Epidermal melanocyte (primary cell): ENCODE data around the gene MED26.

Experiments
- DNase-seq: peaks from one replicate; pipeline ENCODE4 v3.0.0; 2011; ENCODE audit warnings: low spot score; ENCODE audit not compliant: insufficient read length

The MED26 gene

DNA sequence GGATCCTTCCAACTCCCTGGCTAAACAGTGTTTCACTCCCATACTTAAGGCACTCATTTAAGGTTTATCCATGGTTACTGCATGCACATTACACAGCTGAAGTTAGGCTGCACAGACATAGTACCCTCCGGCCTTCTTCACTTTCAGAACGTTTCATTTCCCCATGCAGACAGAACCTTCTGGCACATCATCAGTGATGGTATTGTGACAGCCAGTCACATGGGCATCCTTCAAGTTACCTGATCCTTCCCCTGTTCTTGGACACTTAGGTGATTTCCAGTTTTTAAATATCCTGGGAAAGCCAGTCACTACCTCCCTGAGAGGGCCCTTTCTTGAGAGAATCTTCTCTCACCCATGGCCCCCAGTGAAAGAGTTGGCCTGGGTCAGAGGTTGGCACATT is 22.8 kb upstream of the MED26 start:
- no peak for DNase-seq

DNA sequence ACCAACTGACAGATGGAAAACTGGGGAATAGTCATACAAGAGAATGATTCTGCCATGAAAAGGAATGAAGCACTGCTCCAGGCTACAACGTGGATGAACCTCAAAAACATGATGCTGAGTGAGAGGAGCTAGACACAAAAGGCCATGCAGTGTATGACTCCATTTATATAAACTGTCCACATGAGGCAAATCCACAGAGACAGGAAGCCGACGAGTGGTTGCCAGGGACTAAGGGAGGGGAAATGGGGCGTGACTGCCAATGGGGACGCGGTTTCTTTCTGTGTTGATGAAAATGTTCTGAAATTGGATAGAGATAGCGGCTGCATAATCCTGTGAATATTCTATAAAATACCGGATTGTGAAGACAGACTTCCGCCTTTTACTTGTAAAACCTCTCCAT is 21.7 kb upstream of the MED26 start:
- peak; percentile 62 for DNase-seq

DNA sequence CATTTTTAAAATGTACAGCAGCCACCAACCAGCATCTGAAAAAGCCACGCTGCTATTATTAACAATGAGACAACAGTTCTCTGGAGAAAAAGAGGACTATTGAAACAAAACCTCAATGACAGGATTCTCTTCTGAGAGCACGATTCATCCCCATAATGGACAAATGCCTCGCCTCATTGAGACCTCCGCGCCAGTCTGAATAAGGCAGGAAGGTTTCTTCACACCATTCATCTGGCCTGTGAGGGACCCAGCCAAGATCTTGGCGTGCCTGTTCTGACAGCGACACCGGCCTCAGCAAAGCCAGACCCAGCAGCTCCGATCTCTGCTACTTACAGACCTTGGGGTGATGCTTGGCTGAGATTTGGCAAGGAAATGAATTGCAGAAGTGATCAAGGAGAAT is 17.1 kb upstream of the MED26 start:
- peak; percentile 29 for DNase-seq

DNA sequence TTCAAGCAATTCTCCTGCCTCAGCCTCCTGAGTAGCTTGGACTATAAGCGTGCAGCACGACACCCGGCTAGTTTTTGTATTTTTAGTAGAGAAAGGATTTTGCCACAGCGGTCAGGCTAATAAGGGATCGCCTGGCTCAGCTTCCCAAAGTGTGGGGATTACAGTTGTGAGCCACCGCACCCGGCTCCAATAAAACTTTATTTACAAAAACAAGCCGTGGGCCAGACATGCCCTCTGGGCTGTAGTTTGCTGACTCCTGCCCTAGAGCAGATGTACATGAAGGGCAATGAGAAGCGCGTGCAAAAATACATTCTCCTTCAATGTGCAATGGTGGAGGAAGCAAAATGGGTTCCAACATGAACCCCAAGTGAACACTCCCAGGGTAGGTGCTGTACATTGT is 13.7 kb upstream of the MED26 start:
- no peak for DNase-seq

DNA sequence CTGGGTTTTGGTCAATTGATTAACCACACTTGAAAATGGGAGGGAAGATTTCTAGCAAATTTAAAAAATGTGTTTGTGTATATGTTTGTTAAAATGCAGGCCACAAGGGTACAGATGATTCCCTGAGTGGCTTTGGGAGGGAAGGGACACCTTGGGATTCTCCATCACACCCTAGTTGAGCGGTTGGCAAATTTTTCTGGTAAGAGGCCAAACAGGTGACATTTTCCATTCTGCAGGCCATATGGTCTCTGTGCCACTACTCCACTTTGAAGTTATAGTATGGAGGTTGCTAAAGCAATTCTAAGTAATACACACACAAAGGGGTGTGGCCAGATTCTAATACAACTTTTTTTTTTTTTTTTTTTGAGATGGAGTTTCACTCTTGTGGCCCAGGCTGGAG is 12.9 kb upstream of the MED26 start:
- DNase-seq = no peak

DNA sequence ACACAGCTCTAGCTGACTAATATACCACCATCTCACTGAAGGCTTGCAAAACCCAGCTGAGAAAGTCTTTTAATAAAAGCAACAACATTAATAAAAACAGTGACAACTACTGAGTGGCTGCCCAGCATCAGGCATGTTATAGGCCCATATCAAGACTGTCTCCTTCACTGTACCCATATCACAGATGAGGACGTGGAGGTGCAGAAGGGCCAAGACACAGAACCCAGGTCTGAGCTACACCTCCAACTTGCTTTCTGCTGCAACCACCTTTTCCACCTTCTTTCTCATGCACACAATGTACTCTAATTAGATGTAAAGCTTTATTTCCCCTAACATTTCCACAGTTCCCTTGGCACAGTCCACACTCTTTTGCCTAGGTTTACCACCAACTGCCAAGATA is 10.7 kb upstream of the MED26 start:
- DNase-seq = peak; percentile 5

DNA sequence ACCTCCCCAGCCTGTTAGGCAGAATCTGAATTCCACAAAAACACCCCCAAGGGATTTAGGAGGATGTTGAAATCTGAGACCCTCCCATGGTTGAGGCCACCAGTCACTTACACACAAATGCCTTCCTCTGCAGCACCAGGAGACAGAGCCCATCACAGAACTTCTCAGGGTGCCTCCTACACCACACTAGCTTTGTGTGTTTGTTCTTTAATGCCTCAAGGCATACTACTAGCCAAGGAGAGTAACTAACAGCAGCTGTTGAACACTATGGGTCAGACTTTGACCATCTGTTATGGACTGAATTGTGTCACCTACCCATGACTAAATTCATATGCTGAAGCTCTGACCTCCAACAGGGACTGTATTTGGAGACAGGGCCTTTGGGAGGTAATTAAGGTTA is 9.5 kb upstream of the MED26 start:
- peak; percentile 12 for DNase-seq

DNA sequence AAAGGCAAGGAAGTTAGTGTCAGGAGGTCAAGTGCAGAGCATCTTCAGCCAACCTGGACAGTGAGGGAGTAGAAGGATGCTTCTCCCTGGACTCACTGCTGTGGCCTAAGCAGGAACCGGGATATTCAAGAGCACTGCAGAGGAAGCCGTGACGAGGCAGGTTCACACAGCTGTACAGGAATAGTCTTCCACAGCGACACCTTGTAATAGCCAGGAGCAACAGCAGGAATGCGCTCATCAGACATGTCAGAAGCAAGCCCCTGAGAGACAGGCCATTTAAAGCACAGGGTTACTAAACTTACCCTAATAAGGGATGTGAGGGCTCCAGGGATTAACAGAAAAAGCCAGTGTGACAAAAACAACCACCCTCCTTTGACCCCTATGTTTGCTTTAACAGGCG is 3.5 kb upstream of the MED26 start:
- no peak for DNase-seq

DNA sequence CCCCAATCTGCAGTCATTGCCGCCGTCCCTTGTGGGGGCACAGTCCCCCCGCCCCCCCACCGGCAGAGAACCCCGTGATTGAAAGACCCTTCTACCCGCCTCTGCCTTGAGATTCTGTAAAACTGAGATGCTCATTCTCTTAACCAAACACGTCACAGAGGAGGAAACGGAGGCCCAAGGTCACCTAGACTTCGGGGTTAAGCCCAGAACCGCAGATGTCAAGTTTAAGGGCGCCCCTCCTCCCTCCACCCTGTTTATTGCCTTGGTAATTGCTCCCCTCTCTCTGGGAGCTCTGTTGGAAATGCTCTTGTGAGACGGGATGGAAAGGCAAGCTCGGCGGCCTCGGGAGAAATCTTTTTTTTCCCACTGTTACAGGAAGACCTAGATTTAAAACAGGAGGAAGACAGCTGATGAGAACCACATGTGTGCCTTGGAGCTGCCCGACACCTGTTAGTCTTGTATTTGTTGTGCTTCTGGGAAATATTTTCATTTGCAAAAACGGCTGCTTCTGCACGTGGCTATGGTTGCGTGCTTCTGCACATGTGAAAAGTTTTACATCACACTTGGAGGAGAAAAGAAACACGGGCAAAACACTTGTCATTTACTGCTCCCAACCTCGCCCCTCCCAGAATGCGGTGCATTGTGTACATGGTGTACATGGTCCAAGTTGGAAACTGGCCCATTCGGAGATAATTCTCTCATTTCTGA is 1.1 kb upstream of the MED26 start:
- no peak for DNase-seq

DNA sequence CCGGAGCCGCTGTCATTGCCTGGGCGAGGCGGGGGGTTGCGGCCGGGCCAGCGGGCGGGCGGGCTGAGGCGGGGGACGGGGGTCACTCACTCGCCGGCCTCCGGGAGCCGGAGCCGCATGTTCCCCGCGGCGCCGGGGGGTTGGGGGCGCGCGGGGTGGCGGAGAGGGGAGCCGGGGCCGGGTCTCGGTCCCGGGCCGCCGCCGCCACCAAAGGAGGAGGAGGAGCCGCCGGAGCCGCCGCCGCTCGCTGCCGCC is 149 bp downstream of the MED26 start:
- no peak for DNase-seq

DNA sequence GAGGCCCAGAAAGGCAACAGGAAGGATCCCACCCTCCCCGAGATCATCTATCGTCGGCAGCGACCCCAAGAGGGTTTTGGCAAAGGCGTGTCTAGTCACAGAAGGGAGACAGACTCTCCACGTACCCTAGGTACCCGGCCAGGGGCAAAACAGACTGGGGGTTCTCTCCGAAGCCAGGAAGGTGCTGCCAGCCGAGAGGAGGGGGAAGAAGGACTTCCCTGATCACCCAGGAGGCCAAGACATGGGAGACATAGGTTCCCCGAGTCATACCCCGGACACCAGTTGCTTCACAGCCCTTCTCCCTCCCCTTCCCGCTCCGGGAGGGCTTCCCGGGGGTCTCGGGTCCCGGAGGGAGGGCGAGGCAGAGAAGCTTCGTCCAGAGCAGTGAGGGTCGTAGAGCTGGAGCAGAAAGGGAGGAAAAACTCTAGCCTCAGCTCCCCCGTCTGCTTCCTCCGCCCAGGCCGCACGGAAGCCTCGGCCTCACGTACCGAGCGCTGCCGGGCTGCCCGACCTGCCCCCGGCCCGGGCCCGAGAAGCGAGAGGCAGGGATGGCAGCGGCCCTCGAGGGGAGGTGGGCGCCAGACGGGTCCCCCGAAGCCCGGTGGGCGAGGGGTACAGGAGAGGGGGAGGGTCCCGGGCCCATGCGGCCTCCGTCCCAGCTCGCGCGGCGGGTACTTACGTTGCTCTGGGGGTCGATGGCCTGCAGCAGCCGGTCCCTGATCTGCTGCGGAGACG is 644 bp downstream of the MED26 start:
- peak; percentile 1 for DNase-seq

DNA sequence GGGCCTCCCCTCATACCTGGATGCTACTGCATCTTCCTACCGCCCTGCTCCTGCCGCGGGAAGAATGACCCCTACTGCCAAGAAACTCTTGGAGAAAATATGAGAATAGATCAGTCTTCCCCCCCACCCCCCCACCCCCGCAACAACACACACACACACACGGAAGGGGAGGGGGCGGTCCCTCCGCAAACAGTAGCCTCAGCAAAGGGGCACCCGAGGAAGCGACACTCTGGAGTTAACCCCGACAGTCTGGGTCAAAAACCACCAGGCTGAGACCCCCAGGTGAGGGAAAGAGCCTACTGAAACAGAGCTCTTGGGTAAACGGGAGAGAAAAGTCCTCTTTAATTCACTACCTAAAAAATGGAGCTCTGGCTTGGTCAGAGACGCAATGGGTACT is 1.2 kb downstream of the MED26 start:
- no peak for DNase-seq

DNA sequence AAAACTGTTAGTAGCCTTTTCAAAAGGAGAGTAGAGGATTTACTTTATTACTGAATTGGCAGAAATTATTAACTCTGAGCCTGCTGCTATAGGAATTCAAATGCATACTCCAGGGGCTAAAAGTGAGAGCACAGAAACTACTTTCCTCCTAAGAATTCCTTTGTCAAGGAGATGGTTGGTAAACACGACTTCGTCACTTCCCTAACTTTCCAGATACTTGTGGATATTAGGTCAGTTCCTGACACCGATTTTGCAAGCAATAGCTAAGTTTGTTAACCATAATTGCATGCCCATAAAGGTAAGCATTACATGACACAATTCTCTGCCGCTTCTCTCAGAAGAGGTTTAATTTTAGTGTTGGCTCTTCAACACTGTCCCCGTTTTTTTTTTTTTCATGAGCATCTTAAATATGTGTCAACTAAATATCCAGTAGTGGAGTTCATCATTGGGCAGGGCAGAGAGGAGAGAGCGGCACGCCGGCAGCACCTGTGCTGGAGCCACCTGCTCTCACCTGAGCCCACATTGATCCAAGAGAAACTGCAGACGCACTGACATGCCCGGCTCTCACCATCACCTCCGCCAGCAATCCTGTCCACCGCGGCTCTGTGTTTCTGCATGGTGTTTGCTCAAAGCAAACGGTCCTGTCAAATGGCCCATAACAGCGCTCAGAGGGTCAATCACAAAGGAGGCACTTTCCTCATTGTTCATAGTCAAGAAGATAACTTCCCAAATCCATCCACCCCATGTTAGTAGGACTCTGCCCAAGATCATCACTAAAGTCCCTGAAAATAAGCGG is 2.6 kb downstream of the MED26 start:
- no peak for DNase-seq

DNA sequence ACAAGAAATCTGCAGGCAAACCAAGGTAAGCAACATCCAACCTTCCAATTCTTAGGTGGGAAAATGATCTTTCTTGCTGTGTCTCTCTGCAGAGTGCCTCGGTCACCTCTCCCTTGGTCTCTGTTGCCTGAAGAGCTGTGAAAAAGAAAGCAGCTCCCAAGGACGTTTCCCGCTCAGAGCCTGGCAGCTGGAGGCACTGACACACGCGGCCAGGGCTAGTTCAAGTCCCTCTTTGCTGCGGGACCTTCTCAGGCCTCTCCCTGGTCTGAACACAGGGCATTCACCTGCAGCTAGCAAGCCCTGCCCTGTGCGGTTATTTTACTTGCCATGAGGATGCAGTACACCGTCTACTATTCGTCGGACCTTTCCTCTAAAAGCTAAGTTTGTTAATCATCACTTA is 3.8 kb downstream of the MED26 start:
- no peak for DNase-seq

DNA sequence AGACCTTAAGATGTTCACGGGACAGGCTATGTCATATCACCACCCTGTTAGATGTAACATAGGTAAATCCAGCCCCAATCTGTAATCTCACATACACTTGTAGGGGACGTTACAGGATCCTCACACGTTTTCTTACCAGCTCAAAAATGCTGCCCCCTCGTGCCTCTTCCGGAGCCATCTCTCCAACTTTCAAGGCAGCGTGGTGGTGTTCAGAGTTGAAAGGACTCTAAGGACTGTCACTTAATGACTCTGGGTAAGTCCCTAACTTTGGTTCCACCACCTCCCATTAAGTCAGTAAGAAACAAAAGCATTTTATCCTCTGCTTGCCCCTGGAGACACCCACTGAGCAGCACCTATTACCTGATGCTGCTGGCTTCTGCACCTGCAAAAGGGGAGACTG is 4.4 kb downstream of the MED26 start:
- DNase-seq = no peak

DNA sequence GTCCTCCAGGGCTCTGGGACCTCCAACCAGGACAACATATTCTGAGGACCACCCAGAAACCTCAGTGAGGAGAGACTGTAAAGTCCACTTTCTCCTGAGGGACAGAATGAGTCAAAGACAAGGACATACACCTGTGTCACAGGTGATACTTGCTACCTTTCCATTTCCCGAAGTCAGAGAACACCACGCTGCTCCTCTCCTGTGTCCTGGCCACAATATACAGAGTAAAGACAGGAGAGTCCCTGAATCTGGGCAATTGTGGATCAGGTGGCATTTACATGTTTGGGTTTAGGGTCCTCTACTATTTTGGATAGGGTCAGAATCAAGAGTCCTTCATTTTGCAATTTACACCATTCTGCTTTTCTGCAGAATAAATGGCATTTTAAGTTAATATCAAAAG is 4.9 kb downstream of the MED26 start:
- no peak for DNase-seq

DNA sequence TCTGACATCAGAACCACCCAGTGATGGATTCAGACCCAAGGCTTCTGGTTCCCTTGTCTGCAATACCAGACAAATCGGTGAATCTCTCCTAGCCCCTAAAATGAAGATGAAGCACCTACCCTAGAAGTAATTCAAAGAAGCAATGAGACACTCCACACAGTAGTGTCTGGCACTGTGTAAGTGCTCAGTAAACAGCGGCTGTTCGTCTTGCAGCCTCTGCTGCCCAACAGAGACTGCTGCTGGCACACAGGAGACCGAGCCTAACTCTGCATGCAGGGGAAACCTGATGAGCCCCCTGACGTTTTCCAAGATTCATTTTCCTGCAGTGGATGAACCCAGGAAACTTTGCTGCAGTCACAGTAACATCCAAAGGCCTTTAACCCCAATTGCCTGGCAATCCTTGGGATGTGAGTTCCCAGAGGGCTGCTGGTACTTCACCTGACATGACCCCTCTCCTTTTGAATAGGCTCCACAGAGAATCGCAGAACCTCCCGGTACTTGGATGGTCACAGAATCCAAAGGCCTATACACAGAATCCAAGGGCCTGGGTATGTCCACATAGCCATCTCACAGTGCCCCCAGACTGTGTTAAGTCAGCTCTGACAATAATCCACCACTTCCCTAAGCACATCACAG is 6.7 kb downstream of the MED26 start:
- DNase-seq = no peak

DNA sequence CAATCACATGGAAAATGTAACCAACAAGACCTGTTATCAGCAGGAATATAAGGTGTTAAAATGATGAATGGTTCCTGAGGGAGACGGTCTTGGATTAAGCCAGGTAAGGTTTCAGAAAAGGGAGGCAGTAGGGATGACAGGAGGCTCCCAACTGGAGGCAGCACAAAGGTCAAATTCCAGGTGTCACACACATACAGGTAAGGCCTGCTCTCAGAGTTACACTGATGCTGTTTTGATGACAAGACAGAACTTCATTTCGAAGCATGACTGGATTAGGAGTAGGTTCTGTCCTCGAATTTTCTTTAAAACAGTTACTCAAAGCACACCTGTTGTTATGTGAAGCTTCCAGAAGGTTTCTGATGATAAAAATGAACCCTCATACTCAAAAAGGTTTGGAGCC is 7.4 kb downstream of the MED26 start:
- no peak for DNase-seq

DNA sequence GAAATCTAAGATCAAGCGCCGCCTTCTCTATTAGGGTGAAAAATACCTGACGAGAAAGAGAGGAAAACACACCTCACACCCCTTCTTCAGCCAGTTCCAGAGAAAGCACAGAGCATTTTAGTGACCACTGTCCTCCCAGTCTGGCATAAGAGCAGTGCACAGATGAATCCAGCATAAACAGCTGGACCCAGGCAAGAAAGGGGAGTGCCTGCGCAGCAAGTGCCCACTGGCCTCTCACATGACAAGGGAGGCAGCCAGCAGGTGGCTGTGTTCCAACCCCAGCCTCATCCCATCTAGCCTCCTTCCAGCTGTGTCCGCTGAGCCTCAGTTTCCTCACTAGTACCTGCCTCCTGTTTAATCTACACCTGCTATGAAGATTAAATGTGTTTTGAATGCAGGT is 8.0 kb downstream of the MED26 start:
- no peak for DNase-seq

DNA sequence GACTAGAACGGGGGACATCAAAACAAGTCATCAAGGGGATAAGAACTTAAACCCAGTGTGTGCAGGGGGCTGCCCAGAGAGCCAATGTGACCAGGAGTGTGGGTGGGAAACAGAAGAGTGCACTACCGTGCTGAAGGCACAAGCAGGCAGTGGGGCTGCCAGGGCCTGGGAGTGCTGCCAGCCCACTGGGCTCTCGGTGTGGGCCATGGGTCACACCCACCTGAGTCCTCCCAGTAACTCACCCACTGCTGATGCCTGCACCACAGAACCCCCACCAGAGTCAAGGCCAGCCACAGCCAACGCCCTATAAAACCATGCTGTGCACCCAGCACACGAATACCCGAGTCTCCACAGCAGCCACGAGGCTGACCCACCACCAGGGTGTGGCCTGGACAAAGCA is 8.5 kb downstream of the MED26 start:
- no peak for DNase-seq

DNA sequence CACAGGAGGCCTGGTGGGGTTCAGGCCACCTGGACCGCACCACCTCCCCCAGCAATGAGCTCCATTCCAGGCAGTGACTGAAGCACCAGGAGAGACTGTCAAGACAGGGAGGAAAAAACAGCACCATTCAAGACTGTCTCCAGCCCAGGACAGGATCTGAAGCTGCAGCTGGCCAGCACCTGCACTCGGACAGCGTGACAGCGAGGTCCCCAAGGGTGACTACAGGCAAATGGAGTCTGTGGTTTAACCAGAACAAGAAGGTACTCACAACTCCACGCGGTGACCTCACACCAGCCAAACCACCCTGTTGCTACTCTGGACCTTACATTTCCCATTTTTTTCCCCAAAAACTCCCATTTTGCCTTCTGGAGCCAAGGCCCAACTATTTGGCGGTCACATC is 9.8 kb downstream of the MED26 start:
- no peak for DNase-seq

DNA sequence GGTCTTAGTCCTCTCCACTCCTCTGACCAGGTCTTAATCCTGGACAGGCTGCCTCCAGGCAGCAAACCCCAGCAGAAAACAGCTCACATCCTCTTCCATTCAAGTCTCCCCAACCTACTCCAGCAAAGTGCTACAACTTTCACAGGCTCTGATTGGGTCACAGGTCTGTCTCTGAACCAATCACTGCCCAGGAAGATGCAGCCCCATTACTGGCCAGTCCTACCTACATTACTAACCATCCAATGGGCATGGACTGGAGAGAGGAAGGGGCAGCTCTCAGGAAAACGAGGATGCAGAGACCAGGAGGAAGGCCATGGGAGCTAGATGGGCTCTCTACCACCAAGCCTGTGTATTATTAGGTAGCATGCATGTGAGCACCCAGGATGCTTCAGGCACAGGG is 12.2 kb downstream of the MED26 start:
- DNase-seq = no peak
